ENCODE results near the gene SLC9A3.

The SLC9A3 gene

GRCh38 chr5:504326-505154, 19.7 kb downstream of the SLC9A3 start:
- DNase-seq (ENCODE audit: low spot score), result no peak

- no peak for DNase-seq (ENCODE audit: low spot score)
Observed at GRCh38 chr5:502325-503079, 21.7 kb downstream of the SLC9A3 start.

GRCh38 chr5:501831-502184, 22.4 kb downstream of the SLC9A3 start:
- no peak for DNase-seq (ENCODE audit: low spot score)

GRCh38 chr5:501105-501830, 23.0 kb downstream of the SLC9A3 start:
- no peak for DNase-seq (ENCODE audit: low spot score)

- DNase-seq (ENCODE audit: low spot score), result no peak
Observed at GRCh38 chr5:500491-500890, 23.8 kb downstream of the SLC9A3 start.

- no peak for DNase-seq (ENCODE audit: low spot score)
Observed at GRCh38 chr5:499233-500209, 24.7 kb downstream of the SLC9A3 start.

- DNase-seq (ENCODE audit: low spot score), result no peak
Observed at GRCh38 chr5:497871-498509, 26.3 kb downstream of the SLC9A3 start.

- DNase-seq (ENCODE audit: low spot score), result no peak
Observed at GRCh38 chr5:497090-497700, 27.1 kb downstream of the SLC9A3 start.

- no peak for DNase-seq (ENCODE audit: low spot score)
Observed at GRCh38 chr5:496028-496427, 28.2 kb downstream of the SLC9A3 start.

GRCh38 chr5:494667-495255, 29.5 kb downstream of the SLC9A3 start:
- DNase-seq (ENCODE audit: low spot score), result no peak

GRCh38 chr5:493758-494157, 30.5 kb downstream of the SLC9A3 start:
- no peak for DNase-seq (ENCODE audit: low spot score)

- DNase-seq (ENCODE audit: low spot score), result no peak
Observed at GRCh38 chr5:493119-493701, 31.0 kb downstream of the SLC9A3 start.

GRCh38 chr5:492314-492893, 31.8 kb downstream of the SLC9A3 start:
- DNase-seq (ENCODE audit: low spot score), result no peak

GRCh38 chr5:491856-492155, 32.4 kb downstream of the SLC9A3 start:
- DNase-seq (ENCODE audit: low spot score), result no peak

GRCh38 chr5:491119-491855, 33.0 kb downstream of the SLC9A3 start:
- no peak for DNase-seq (ENCODE audit: low spot score)

GRCh38 chr5:490116-491106, 33.8 kb downstream of the SLC9A3 start:
- DNase-seq (ENCODE audit: low spot score), result no peak

- no peak for DNase-seq (ENCODE audit: low spot score)
Observed at GRCh38 chr5:489689-490080, 34.6 kb downstream of the SLC9A3 start.

Measured in LoVo (cell line).